GM18519 (cell line): ENCODE results near the gene MAP4K1.
"Not testable (repeated sequence)": the region's sequence is repeated elsewhere in the genome, so short reads cannot be mapped to it uniquely, and the experiment has no call there.

Experiments
- ATAC-seq: cut with Tn5 transposase; IDR thresholded peaks from one replicate; pipeline ENCODE4 v1.9.1; 2021; ENCODE audit warnings: mild to moderate bottlenecking, moderate library complexity; ENCODE audit not compliant: unreplicated experiment, low FRiP score

Gene MAP4K1

GRCh38 chr19:38653028-38653571 lies 35.3 kb upstream of the MAP4K1 start:
- ATAC-seq = no peak

GRCh38 chr19:38650911-38651584 lies 33.3 kb upstream of the MAP4K1 start:
- no peak for ATAC-seq

- no peak for ATAC-seq
Measured at GRCh38 chr19:38650172-38650775, 32.5 kb upstream of the MAP4K1 start.

- ATAC-seq = no peak
Measured at GRCh38 chr19:38649305-38650171, 31.8 kb upstream of the MAP4K1 start.

GRCh38 chr19:38648769-38649304 lies 31.1 kb upstream of the MAP4K1 start:
- ATAC-seq = no peak

GRCh38 chr19:38647966-38648768 lies 30.4 kb upstream of the MAP4K1 start:
- no peak for ATAC-seq

GRCh38 chr19:38647368-38647965 lies 29.7 kb upstream of the MAP4K1 start, which contains the start of gene ACTN4:
Gene ACTN4, plus strand, starts transcription at chr19:38647649. Its CDS starts 97 bp downstream, at chr19:38647746.
- ATAC-seq = peak; percentile 79

GRCh38 chr19:38644719-38645118 lies 27.0 kb upstream of the MAP4K1 start:
- no peak for ATAC-seq

GRCh38 chr19:38642176-38642575 lies 24.4 kb upstream of the MAP4K1 start:
- ATAC-seq = no peak

GRCh38 chr19:38640368-38640767 lies 22.6 kb upstream of the MAP4K1 start:
- ATAC-seq = no peak

- no peak for ATAC-seq
Measured at GRCh38 chr19:38639679-38640078, 21.9 kb upstream of the MAP4K1 start.

- no peak for ATAC-seq
Measured at GRCh38 chr19:38638461-38638860, 20.7 kb upstream of the MAP4K1 start.

- ATAC-seq = no peak
Measured at GRCh38 chr19:38635483-38636399, 18.0 kb upstream of the MAP4K1 start.

- no peak for ATAC-seq
Measured at GRCh38 chr19:38634757-38635482, 17.2 kb upstream of the MAP4K1 start.

- ATAC-seq = no peak
Measured at GRCh38 chr19:38632476-38633213, 14.9 kb upstream of the MAP4K1 start.

GRCh38 chr19:38631811-38632475 lies 14.2 kb upstream of the MAP4K1 start:
- not testable (repeated sequence) for ATAC-seq

GRCh38 chr19:38631301-38631700 lies 13.5 kb upstream of the MAP4K1 start:
- not testable (repeated sequence) for ATAC-seq
